KMS-11 (cell line): ENCODE results near the gene ALG14.
"Not testable (repeated sequence)": the region's sequence is repeated elsewhere in the genome, so short reads cannot be mapped to it uniquely, and the experiment has no call there.

Source experiments
- H2AFZ ChIP-seq: fragments of 200-600 bp; sonication (generic); 2 replicates; pipeline ENCODE4 v1.6.1; 2016; ENCODE audit warnings: antibody characterized with exemption, mixed run types, low read depth
- H3K27ac ChIP-seq: fragments of 200-600 bp; sonication (generic); 2 replicates; pipeline ENCODE4 v1.6.1; 2016; ENCODE audit warnings: mild to moderate bottlenecking, mixed run types
- H3K27me3 ChIP-seq: fragments of 200-600 bp; sonication (generic); 2 replicates; pipeline ENCODE4 v1.6.1; 2017; ENCODE audit warnings: mild to moderate bottlenecking, low read depth, mixed run types, moderate library complexity; ENCODE audit not compliant: insufficient read depth
- H3K36me3 ChIP-seq: fragments of 200-600 bp; sonication (generic); 2 replicates; pipeline ENCODE4 v1.6.1; 2017; ENCODE audit warnings: mild to moderate bottlenecking, mixed run types; ENCODE audit not compliant: insufficient read depth
- H3K4me1 ChIP-seq: fragments of 200-600 bp; sonication (generic); 2 replicates; pipeline ENCODE4 v1.6.1; 2016; ENCODE audit warnings: mild to moderate bottlenecking, low read depth, mixed run types; ENCODE audit not compliant: poor library complexity, severe bottlenecking
- H3K4me2 ChIP-seq: fragments of 200-600 bp; sonication (generic); 2 replicates; pipeline ENCODE4 v1.7.0; 2016; ENCODE audit warnings: mild to moderate bottlenecking, mixed run types
- H3K4me3 ChIP-seq: fragments of 200-600 bp; sonication (generic); IDR thresholded peaks from 2 replicates; pipeline ENCODE4 v1.6.1; 2017; ENCODE audit warnings: low read depth, low read length, mixed read lengths; ENCODE audit not compliant: insufficient read depth
- H3K79me2 ChIP-seq: fragments of 200-600 bp; sonication (generic); 2 replicates; pipeline ENCODE4 v1.6.1; 2016; ENCODE audit warnings: low read depth, mixed run types; ENCODE audit not compliant: insufficient read depth
- H3K9ac ChIP-seq: fragments of 200-600 bp; sonication (generic); 2 replicates; pipeline ENCODE4 v1.6.1; 2016; ENCODE audit warnings: mild to moderate bottlenecking, mixed run types
- H4K20me1 ChIP-seq: fragments of 200-600 bp; sonication (generic); 2 replicates; pipeline ENCODE4 v1.6.1; 2016; ENCODE audit warnings: mild to moderate bottlenecking, mixed run types; ENCODE audit not compliant: insufficient read depth
- TF ChIP-seq, protein P1 (sequence below): fragments of 200-600 bp; sonication (generic); conservative IDR thresholded peaks from 2 replicates; pipeline ENCODE4 v1.6.1; 2017; ENCODE audit warnings: low read depth, mild to moderate bottlenecking, antibody characterized with exemption, low read length, moderate library complexity, mixed read lengths

Gene ALG14

DNA sequence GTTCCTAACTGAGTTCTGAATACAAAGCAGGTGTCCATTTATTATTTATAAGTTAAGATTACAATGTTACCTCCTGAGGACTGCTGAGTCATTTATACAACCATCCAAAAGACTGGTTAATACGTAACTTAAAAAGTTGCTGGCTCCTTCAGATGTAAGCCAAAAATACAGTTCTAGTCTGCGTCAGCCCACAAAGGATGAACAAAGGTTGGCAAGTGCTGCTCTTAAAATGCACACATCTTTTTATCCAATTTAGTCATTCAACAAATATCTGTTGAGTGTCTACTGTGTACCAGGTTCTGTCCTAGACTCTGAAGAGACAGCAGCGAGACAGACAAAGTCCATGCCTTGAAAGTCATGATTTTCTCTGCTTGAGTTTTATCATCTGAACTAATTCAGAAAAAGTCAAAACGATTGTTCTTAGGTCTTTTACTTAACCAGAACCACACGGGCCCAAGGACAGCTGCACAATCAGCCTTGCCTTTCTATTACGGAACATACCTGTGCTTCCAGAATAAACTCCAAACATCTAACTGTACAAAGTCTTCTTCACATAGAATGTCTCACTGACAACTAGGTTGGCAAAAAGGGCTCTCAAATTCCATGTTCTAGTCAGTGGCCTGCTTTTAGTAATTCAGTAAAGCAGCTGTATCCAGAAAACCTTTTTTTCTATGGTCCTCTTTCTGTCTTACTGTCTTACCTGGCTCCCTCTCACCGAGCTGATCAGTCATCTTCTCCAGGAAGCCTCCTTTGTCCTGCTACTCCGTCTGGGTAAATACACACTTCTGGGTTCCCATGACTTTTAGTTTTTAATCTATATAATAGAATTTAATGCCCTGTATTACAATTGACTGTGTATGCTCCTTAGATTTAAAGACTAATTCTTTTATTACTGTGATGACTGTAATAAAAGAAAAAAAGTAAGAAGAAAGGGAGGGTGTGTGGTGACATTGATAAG lies 130.3 kb downstream of the ALG14 start:
- Histone ChIP-seq H3K27me3 (no peaks in the 10 kb centered on the region), H2AFZ (no peak overlapping the region), H3K36me3 (no peaks in the 10 kb centered on the region), H4K20me1 (no peaks in the 10 kb centered on the region), H3K4me2 (no peak overlapping the region), H3K4me3 (no peak overlapping the region), H3K9ac (no peak overlapping the region), H3K4me1 (no peaks in the 10 kb centered on the region), H3K27ac (no peak overlapping the region), H3K79me2 (no peaks in the 10 kb centered on the region)
- TF ChIP-seq, protein P1, sequence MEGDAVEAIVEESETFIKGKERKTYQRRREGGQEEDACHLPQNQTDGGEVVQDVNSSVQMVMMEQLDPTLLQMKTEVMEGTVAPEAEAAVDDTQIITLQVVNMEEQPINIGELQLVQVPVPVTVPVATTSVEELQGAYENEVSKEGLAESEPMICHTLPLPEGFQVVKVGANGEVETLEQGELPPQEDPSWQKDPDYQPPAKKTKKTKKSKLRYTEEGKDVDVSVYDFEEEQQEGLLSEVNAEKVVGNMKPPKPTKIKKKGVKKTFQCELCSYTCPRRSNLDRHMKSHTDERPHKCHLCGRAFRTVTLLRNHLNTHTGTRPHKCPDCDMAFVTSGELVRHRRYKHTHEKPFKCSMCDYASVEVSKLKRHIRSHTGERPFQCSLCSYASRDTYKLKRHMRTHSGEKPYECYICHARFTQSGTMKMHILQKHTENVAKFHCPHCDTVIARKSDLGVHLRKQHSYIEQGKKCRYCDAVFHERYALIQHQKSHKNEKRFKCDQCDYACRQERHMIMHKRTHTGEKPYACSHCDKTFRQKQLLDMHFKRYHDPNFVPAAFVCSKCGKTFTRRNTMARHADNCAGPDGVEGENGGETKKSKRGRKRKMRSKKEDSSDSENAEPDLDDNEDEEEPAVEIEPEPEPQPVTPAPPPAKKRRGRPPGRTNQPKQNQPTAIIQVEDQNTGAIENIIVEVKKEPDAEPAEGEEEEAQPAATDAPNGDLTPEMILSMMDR = no peak

GRCh38 chr1:94941480-94941879 lies 131.3 kb downstream of the ALG14 start:
- H3K27ac ChIP-seq, H4K20me1 ChIP-seq, H3K27me3 ChIP-seq, H3K4me2 ChIP-seq, H3K9ac ChIP-seq, H3K4me1 ChIP-seq, H3K36me3 ChIP-seq, H3K79me2 ChIP-seq, H2AFZ ChIP-seq, H3K4me3 ChIP-seq: not testable (repeated sequence)

DNA sequence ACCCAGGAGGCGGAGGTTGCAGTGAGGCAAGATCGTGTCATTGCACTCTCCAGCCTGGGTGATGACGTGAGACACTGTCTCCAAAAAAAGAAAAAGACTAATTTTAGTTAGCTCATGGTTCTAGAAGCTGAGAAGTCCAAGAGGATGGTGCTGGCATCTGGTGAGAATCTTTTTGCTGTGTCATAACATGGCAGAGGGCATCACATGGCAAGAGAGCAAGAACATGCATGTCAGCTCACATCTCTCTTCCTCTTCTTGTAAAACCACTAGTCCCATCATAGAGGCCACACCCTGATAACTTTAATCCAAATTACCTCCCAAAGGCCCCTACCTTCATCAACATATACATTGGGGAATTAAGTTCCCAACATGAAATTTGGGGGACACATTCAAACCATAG lies 132.0 kb downstream of the ALG14 start:
- no peak overlapping the region for H3K4me2 ChIP-seq
- H4K20me1 ChIP-seq = no peaks in the 10 kb centered on the region
- no peak overlapping the region for H2AFZ ChIP-seq
- no peaks in the 10 kb centered on the region for H3K79me2 ChIP-seq
- no peak overlapping the region for H3K9ac ChIP-seq
- H3K4me1 ChIP-seq = no peaks in the 10 kb centered on the region
- no peaks in the 10 kb centered on the region for H3K27me3 ChIP-seq
- H3K27ac ChIP-seq = no peak overlapping the region
- no peak overlapping the region for H3K4me3 ChIP-seq
- no peaks in the 10 kb centered on the region for H3K36me3 ChIP-seq
- TF ChIP-seq, protein P1 = no peak

- Histone ChIP-seq H3K27ac (no peak overlapping the region), H3K27me3 (no peaks in the 10 kb centered on the region), H3K4me3 (no peak overlapping the region), H3K4me2 (no peak overlapping the region), H4K20me1 (no peaks in the 10 kb centered on the region), H3K9ac (no peak overlapping the region), H3K36me3 (no peaks in the 10 kb centered on the region), H3K4me1 (no peaks in the 10 kb centered on the region), H3K79me2 (no peaks in the 10 kb centered on the region), H2AFZ (no peak overlapping the region)
- TF ChIP-seq, protein P1 = no peak
Observed at GRCh38 chr1:94937820-94938219, 134.9 kb downstream of the ALG14 start.
